Choroid plexus epithelial cell (primary cell): ENCODE measurements around the gene PXDC1.

Experiments
- DNase-seq: peaks from one replicate; pipeline ENCODE4 v3.0.0-alpha.2; 2010; ENCODE audit warnings: low read depth
- H3K4me3 ChIP-seq: 2 replicates; pipeline ENCODE4 v1.5.1; 2011; ENCODE audit warnings: low read depth, mild to moderate bottlenecking, control low read depth, low read length, moderate library complexity
- TF ChIP-seq, protein P1 (sequence below): conservative IDR thresholded peaks from 2 replicates; pipeline ENCODE4 v1.5.1; 2011; ENCODE audit warnings: low read depth, mild to moderate bottlenecking, control low read depth, inconsistent platforms, low read length, moderate library complexity

Gene PXDC1

DNA sequence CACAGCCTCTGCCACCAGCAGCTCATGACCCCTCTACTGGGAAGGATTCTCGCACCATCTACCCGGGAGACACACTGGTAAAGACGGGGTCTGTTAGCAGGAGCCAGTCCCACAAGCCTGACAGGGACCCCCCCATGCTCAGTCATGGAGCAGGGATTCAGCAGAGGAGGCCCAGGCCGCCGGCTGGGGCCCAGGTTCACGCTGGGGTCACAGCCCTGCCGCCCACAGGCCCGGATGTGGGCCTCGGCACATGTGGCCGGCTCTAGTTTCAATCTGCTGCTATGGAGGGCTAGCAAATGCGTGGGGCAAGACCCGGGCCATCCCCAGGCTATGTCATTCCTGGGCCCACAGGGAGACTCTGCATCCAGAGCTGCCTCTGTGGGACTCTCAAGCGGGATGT is 25.1 kb downstream of the PXDC1 start:
- no peak overlapping the region for H3K4me3 ChIP-seq
- TF ChIP-seq, protein P1, sequence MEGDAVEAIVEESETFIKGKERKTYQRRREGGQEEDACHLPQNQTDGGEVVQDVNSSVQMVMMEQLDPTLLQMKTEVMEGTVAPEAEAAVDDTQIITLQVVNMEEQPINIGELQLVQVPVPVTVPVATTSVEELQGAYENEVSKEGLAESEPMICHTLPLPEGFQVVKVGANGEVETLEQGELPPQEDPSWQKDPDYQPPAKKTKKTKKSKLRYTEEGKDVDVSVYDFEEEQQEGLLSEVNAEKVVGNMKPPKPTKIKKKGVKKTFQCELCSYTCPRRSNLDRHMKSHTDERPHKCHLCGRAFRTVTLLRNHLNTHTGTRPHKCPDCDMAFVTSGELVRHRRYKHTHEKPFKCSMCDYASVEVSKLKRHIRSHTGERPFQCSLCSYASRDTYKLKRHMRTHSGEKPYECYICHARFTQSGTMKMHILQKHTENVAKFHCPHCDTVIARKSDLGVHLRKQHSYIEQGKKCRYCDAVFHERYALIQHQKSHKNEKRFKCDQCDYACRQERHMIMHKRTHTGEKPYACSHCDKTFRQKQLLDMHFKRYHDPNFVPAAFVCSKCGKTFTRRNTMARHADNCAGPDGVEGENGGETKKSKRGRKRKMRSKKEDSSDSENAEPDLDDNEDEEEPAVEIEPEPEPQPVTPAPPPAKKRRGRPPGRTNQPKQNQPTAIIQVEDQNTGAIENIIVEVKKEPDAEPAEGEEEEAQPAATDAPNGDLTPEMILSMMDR: no peak
- no peak for DNase-seq

DNA sequence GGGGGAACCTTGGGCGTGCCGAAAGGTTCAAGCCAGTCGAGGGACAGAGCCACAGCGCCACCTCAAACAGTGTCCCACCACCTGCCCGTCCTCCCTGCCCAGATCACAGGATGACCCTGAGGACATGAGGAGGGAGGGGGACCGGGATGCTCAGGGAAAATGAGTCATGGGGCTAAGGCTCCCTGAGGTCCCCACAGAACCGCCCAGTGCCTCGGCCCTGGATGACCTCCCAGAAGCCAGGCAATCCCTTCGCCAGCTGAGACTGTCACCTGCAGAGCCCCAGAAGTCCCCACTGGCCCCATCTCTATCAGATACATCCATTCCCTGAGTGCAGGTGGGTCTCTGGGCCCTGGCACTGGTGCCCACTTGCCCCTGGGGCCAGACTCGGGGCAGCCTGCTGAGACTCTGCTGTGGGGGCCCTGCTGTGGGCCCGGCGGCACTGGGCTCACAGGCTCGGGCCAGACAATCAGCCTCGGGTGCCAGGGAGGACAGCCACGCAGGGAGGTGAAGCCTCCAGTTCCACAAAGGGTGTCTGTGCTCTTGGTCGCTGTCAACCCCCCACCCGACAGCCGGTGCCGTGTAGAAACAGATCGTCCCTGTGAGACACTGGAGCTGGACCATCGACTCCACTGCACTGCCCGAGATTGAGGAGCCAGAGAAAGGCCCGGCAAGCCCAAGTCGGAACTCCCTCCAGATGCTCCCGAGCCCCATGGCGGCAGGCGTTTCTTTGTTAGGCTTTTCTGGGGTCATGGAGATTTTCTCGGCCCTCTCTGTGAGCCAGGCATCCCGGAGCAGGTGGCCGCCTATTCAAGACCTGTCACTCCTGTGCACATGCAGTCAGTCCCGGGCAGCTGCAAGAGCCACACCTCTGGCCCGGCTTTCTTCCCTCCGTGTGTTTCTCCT is 26.1 kb downstream of the PXDC1 start:
- TF ChIP-seq, protein P1: no peak
- no peak overlapping the region for H3K4me3 ChIP-seq
- no peak for DNase-seq

DNA sequence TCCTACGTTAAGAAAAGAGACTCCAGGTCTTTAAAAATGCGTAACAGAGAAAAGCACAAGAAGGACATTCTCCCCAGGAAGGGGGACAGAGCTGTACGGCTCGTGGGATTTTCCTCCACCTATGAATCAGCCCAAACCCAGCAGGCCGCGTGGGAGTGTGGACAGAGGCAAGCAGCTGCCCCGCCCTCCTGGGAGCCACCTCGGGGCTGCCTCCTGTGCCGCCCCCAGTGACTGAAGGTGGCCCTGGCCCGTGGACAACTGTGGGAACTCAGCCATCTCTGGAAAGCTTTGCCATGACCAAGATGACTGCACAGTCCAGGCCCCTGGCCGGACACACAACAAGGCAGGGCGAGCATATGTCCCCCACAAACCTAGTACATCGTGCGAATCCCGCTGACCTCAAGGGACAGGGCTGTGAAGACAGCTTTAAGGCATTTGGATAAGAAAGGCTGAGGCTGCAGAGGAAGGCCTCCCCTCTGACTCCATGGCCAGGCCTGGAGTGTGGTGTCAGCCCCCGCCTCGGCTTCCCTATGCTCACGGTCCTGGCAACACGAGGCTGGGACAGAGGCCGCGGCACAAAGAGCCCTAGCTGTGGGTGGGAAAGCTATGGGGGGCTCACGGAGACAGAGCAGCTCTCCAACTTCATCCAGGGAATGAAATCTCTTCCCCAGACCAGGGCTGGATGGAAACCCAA is 26.9 kb downstream of the PXDC1 start:
- TF ChIP-seq, protein P1: no peak
- no peak overlapping the region for H3K4me3 ChIP-seq
- DNase-seq: no peak

DNA sequence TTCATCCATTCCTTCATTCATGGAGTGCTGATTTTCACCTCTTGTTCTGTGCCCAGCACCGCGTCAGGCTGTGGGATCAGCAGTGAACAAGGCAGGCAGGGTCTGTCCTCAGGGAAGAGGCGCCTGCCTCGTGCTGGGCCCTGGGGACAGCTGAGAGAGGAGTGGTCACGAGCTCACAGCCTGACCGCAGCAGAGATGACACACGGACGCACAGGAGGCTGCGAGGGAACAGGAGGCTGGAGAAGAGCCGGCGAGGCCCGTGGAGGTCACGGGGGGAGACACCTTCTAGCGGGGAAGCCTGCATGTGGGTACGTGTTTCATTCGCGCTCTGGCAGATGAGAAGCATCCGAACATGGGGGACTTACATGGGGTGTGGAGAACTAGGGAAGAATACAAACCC is 27.5 kb downstream of the PXDC1 start:
- no peak overlapping the region for H3K4me3 ChIP-seq
- no peak for DNase-seq
- TF ChIP-seq, protein P1: no peak

DNA sequence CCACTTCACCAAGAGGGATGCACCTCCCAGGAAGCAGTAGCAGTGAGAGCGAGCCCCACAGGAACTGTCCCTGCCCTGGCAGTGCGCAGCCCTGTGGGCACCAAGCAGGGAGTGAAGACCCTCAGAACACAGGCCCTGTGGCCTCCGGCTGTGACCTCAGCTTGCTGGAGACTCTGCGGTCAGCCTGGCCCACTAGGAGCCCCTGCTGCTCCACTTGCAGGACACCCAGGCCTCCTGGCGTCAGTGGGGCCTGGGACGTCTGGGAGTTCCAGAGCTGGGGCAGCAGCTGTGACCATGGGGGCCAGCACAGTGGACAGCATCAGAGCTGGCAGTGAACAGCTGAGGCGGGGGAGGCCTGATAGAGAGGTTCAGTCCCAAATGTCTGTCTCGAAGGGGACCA is 28.3 kb downstream of the PXDC1 start:
- no peak overlapping the region for H3K4me3 ChIP-seq

DNA sequence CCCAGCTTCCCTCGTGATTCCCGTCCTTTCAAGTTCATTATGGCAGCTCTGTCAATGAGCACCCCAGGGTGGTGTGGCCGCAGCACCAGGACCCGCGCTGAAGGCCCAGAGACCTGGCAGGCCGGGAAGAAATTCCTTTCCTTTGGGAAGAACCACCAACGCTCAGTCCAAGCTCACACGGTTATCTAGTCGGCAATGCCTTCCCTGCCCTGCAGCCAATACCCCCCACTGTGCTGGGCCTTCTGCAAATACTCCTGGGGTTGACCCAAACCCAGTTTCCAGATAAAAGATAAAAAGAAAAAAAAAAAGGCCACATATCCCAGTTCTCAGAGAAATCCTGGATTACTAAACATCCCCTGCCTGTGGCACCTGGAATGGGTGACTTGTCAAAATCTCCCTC is 28.7 kb downstream of the PXDC1 start:
- no peak overlapping the region for H3K4me3 ChIP-seq
- DNase-seq: no peak
- TF ChIP-seq, protein P1: no peak

More for the DNA sequence above, 28.3 kb downstream of the PXDC1 start:
- TF ChIP-seq, protein P1: no peak
- DNase-seq: no peak
